H9 (cell line): ENCODE data around the gene KLF2. TPM values are rescaled to one million over a fixed set of nuclear protein-coding genes. Genes with fewer than 3 reads are reported as not detected.

Source experiments
- DNase-seq: peaks from one replicate; pipeline ENCODE4 v3.0.0-alpha.2; 2017
- H2AFZ ChIP-seq: one replicate; pipeline ENCODE4 v1.6.1; 2013; ENCODE audit warnings: mild to moderate bottlenecking, low read length, control low read depth, moderate library complexity
- H2AK5ac ChIP-seq: 2 replicates; pipeline ENCODE4 v1.6.1; 2013; ENCODE audit warnings: low read length, control low read depth, mixed read lengths; ENCODE audit not compliant: insufficient read length
- H2BK120ac ChIP-seq: one replicate; pipeline ENCODE4 v1.6.1; 2013; ENCODE audit warnings: low read depth, mild to moderate bottlenecking, low read length, control low read depth, inconsistent platforms; ENCODE audit not compliant: poor library complexity, severe bottlenecking
- H2BK12ac ChIP-seq: 2 replicates; pipeline ENCODE4 v1.6.1; 2013; ENCODE audit warnings: low read length, control low read depth, mixed read lengths, low read depth; ENCODE audit not compliant: insufficient read length
- H2BK15ac ChIP-seq: 2 replicates; pipeline ENCODE4 v1.6.1; 2013; ENCODE audit warnings: low read depth, low read length, control low read depth
- H2BK20ac ChIP-seq: one replicate; pipeline ENCODE4 v1.6.1; 2013; ENCODE audit warnings: low read depth, mild to moderate bottlenecking, low read length, control low read depth, inconsistent platforms; ENCODE audit not compliant: poor library complexity, severe bottlenecking
- H2BK5ac ChIP-seq: 2 replicates; pipeline ENCODE4 v1.6.1; 2013; ENCODE audit warnings: low read length, control low read depth, mixed read lengths; ENCODE audit not compliant: insufficient read length
- H3K14ac ChIP-seq: 2 replicates; pipeline ENCODE4 v1.6.1; 2013; ENCODE audit warnings: low read length, control low read depth; ENCODE audit not compliant: insufficient read depth
- H3K18ac ChIP-seq: 2 replicates; pipeline ENCODE4 v1.6.1; 2013; ENCODE audit warnings: low read depth, mild to moderate bottlenecking, mixed read lengths, low read length, control low read depth; ENCODE audit not compliant: insufficient read length
- H3K23ac ChIP-seq: 2 replicates; pipeline ENCODE4 v1.6.1; 2013; ENCODE audit warnings: low read length, control low read depth, mixed read lengths, low read depth; ENCODE audit not compliant: insufficient read length
- H3K23me2 ChIP-seq: 2 replicates; pipeline ENCODE4 v1.6.1; 2013; ENCODE audit warnings: low read depth, mild to moderate bottlenecking, mixed read lengths, low read length, control low read depth; ENCODE audit not compliant: insufficient read length, poor library complexity, severe bottlenecking
- H3K27ac ChIP-seq: 2 replicates; pipeline ENCODE4 v1.5.1; 2013; ENCODE audit warnings: low read length, control low read depth, mixed read lengths, low read depth; ENCODE audit not compliant: insufficient read length
- H3K27me3 ChIP-seq: 2 replicates; pipeline ENCODE4 v1.6.1; 2013; ENCODE audit warnings: low read length, control low read depth, inconsistent platforms; ENCODE audit not compliant: insufficient read depth
- H3K4ac ChIP-seq: 2 replicates; pipeline ENCODE4 v1.6.1; 2013; ENCODE audit warnings: low read depth, mild to moderate bottlenecking, control low read depth, inconsistent platforms, low read length, moderate library complexity
- H3K4me1 ChIP-seq: 2 replicates; pipeline ENCODE4 v1.6.1; 2013; ENCODE audit warnings: low read length, control low read depth, inconsistent platforms; ENCODE audit not compliant: insufficient read depth
- H3K4me2 ChIP-seq: 2 replicates; pipeline ENCODE4 v1.6.1; 2013; ENCODE audit warnings: low read length, control low read depth, mixed read lengths; ENCODE audit not compliant: insufficient read length, insufficient read depth
- H3K56ac ChIP-seq: 2 replicates; pipeline ENCODE4 v1.6.1; 2013; ENCODE audit warnings: low read depth, mild to moderate bottlenecking, mixed read lengths, low read length, control low read depth; ENCODE audit not compliant: insufficient read length
- H3K79me1 ChIP-seq: 2 replicates; pipeline ENCODE4 v1.6.1; 2013; ENCODE audit warnings: low read depth, mild to moderate bottlenecking, moderate library complexity, low read length, control low read depth, inconsistent platforms; ENCODE audit not compliant: insufficient read depth, poor library complexity, severe bottlenecking
- H3K79me2 ChIP-seq: 2 replicates; pipeline ENCODE4 v1.6.1; 2013; ENCODE audit warnings: low read length, control low read depth, inconsistent platforms; ENCODE audit not compliant: insufficient read depth
- H3K9ac ChIP-seq: 2 replicates; pipeline ENCODE4 v1.6.1; 2013; ENCODE audit warnings: low read length, control low read depth, mixed read lengths; ENCODE audit not compliant: insufficient read length; ENCODE audit errors: extremely low read depth
- H3K9me3 ChIP-seq: one replicate; pipeline ENCODE4 v1.6.1; 2013; ENCODE audit warnings: low read depth, low read length, inconsistent platforms; ENCODE audit not compliant: control insufficient read depth
- H3T11ph ChIP-seq: one replicate; pipeline ENCODE4 v1.6.1; 2013; ENCODE audit warnings: mild to moderate bottlenecking, low read length, control low read depth, inconsistent platforms
- H4K20me1 ChIP-seq: one replicate; pipeline ENCODE4 v1.6.1; 2013; ENCODE audit not compliant: control insufficient read depth, insufficient read length, insufficient read depth
- H4K5ac ChIP-seq: 2 replicates; pipeline ENCODE4 v1.6.1; 2013; ENCODE audit warnings: low read depth, mild to moderate bottlenecking, mixed read lengths, low read length, control low read depth; ENCODE audit not compliant: insufficient read length
- H4K8ac ChIP-seq: replicated peaks from 2 replicates; pipeline ENCODE4 v1.6.1; 2013; ENCODE audit warnings: low read length, control low read depth, mixed read lengths, low read depth; ENCODE audit not compliant: insufficient read length
- H4K91ac ChIP-seq: 2 replicates; pipeline ENCODE4 v1.6.1; 2013; ENCODE audit warnings: low read depth, mild to moderate bottlenecking, moderate library complexity, mixed read lengths, low read length, control low read depth; ENCODE audit not compliant: insufficient read length
- H3K27ac Mint-ChIP-seq, 3 experiments: 2 replicates in 2 of 3; 3 replicates in 1 of 3; pipeline ENCODE4 v1.8.0; 2020 to 2021; ENCODE audit warnings: mixed read lengths in 3 of 3, mild to moderate bottlenecking in 1 of 3, moderate library complexity in 1 of 3
- H3K27me3 Mint-ChIP-seq: 2 replicates; pipeline ENCODE4 v1.8.0; 2021; ENCODE audit warnings: low read depth, mild to moderate bottlenecking, moderate library complexity, mixed read lengths
- H3K36me3 Mint-ChIP-seq, 3 experiments: 2 replicates in 2 of 3; 3 replicates in 1 of 3; pipeline ENCODE4 v1.8.0; 2020 to 2021; ENCODE audit warnings: low read depth in 3 of 3, mixed read lengths in 3 of 3; ENCODE audit not compliant: insufficient read depth in 1 of 3
- H3K4me1 Mint-ChIP-seq, 2 experiments: 2 replicates each; pipeline ENCODE4 v1.8.0; 2020; ENCODE audit warnings: mixed read lengths in 2 of 2
- H3K4me3 Mint-ChIP-seq, 2 experiments: 2 replicates in 1 of 2; 3 replicates in 1 of 2; pipeline ENCODE4 v1.8.0; 2020 to 2021; ENCODE audit warnings: mild to moderate bottlenecking in 2 of 2, mixed read lengths in 2 of 2, moderate library complexity in 1 of 2
- H3K9me3 Mint-ChIP-seq, 2 experiments: 2 replicates in 1 of 2; 3 replicates in 1 of 2; pipeline ENCODE4 v1.8.0; 2020; ENCODE audit warnings: mild to moderate bottlenecking in 2 of 2, mixed read lengths in 2 of 2, moderate library complexity in 1 of 2
- WGBS: extraction: QIAGEN DNeasy Blood & Tissue Kit; methylation state at CpG from one replicate; pipeline ENCODE4 v1.1.7; 2013; ENCODE audit warnings: missing lambda C conversion rate, low lambda C conversion rate, mixed read lengths; ENCODE audit not compliant: insufficient read length; ENCODE audit errors: extremely low coverage; 5-methylcytosine and 5-hydroxymethylcytosine counted together
- total RNA-seq: library from RNA; stranded (reverse); gene quantifications from 2 replicates; pipeline ENCODE4 v1.2.1, GENCODE V29; 2021
- TF ChIP-seq, protein P1 (sequence below): fragments of 200-600 bp; sonication (generic); conservative IDR thresholded peaks from 3 replicates; pipeline ENCODE4 v1.8.0; 2021; ENCODE audit warnings: antibody characterized with exemption, mild to moderate bottlenecking

KLF2 gene
- total RNA-seq, 1 experiment from 2014 or later: 0.33 TPM

DNA sequence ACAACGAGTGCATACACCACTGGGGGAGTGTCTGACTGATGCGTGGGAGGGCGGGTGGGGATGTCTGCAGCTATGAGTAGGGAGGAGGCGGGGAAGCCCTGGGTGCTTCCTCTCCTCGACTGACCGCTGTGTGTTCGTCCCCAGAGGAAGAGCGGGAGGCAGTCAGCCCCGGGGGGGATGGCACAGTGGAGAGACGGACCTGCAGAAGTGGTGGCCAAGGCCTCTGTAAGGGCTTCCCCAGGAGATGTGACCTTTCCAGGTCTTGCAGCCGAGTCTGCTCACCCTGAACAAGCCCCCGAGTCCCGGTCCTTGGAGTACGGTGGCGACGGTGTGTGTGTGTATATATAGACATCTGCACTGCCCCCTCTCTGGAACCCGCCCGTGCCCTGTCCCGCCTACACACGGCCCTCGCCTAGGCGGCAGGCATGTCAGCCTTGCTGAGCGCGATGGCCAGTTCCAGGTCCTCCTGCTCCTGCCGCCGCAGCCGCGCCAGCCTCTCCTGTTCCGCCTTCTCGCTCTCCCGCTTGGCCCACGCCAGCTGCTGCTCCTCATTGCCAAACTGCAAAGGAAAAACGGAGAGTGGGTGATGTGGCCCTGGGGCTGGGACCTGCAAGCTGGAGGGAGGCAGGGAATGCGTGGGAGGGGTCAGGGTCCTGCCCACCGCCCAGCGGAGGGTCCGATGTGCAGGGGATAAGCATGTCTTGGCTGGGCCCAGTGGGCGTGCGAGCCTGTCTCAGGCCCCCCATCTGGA is 30.8 kb downstream of the KLF2 start:
- TF ChIP-seq, protein P1, sequence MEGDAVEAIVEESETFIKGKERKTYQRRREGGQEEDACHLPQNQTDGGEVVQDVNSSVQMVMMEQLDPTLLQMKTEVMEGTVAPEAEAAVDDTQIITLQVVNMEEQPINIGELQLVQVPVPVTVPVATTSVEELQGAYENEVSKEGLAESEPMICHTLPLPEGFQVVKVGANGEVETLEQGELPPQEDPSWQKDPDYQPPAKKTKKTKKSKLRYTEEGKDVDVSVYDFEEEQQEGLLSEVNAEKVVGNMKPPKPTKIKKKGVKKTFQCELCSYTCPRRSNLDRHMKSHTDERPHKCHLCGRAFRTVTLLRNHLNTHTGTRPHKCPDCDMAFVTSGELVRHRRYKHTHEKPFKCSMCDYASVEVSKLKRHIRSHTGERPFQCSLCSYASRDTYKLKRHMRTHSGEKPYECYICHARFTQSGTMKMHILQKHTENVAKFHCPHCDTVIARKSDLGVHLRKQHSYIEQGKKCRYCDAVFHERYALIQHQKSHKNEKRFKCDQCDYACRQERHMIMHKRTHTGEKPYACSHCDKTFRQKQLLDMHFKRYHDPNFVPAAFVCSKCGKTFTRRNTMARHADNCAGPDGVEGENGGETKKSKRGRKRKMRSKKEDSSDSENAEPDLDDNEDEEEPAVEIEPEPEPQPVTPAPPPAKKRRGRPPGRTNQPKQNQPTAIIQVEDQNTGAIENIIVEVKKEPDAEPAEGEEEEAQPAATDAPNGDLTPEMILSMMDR: no peak
- Histone ChIP-seq H2AK5ac (no peak overlapping the region), H4K91ac (no peak overlapping the region), H2BK20ac (no peak overlapping the region), H3K56ac (no peak overlapping the region), H4K5ac (no peak overlapping the region), H4K20me1 (no peaks in the 10 kb centered on the region), H3K79me2 (no peaks in the 10 kb centered on the region), H2BK15ac (no peak overlapping the region), H2AFZ (no peak overlapping the region), H3T11ph (no peak overlapping the region), H3K9ac (no peak overlapping the region), H3K27me3 (no peaks in the 10 kb centered on the region), H3K18ac (no peak overlapping the region), H3K23ac (no peak overlapping the region), H4K8ac (no peak overlapping the region), H2BK12ac (no peak overlapping the region), H3K4me1 (no peaks in the 10 kb centered on the region), H3K9me3 (no peaks in the 10 kb centered on the region), H3K27ac (no peak overlapping the region), H2BK5ac (no peak overlapping the region), H3K14ac (no peak overlapping the region), H2BK120ac (no peak overlapping the region), H3K23me2 (no peaks in the 10 kb centered on the region), H3K79me1 (no peaks in the 10 kb centered on the region), H3K4ac (no peak overlapping the region), H3K4me2 (no peak overlapping the region)
- Mint-ChIP-seq H3K27me3 (no peaks in the 10 kb centered on the region), H3K27ac (peak overlapping the region in 2 of 3 experiments; percentile 22 to 66; a peak in 1 of 7 replicates), H3K36me3 (peaks cover 0 to 16% (median 5%) of the 10 kb centered on the region in 3 experiments; a peak in 5 of 7 replicates), H3K4me1 (peaks cover 3 to 4% of the 10 kb centered on the region in 2 experiments; a peak in 1 of 4 replicates), H3K4me3 (no peak overlapping the region), H3K9me3 (no peaks in the 10 kb centered on the region)
- DNase-seq: no peak
- WGBS: no CpG with 5 or more reads among the region's 39 CpGs
